CD4-positive, alpha-beta T cell (primary cell): ENCODE results near the gene GFOD1. TPM values are rescaled to one million over a fixed set of nuclear protein-coding genes. Genes with fewer than 3 reads are reported as not detected.

Source experiments
- ATAC-seq: fragments of 200-7000 bp; cut with Tn5 transposase; one replicate; pipeline ENCODE4 v1.10.0; 2022; ENCODE audit warnings: mild to moderate bottlenecking; ENCODE audit not compliant: poor library complexity
- CTCF ChIA-PET: fragments of 350-600 bp; sonication (Branson Sonifier 250); formaldehyde crosslinking; loops from one replicate; lab custom pipeline; 2021; ENCODE audit warnings: antibody characterized with exemption, inconsistent platforms; lab: Charles Lee
- POLR2A ChIA-PET: fragments of 350-600 bp; sonication (Branson Sonifier 250); formaldehyde crosslinking; loops from one replicate; lab custom pipeline; 2021; ENCODE audit warnings: antibody characterized with exemption, inconsistent platforms; lab: Charles Lee
- DNase-seq, 14 experiments: peaks; one replicate each; pipeline ENCODE4 v3.0.0-alpha.2; 2013 to 2020; ENCODE audit warnings: mixed read lengths in 2 of 14
- H3K27ac ChIP-seq, 2 donors: one replicate each; pipeline versions ENCODE4 v1.5.1 to v1.7.0; 2013; ENCODE audit warnings: low read length in 2 of 2, low read depth in 1 of 2, mild to moderate bottlenecking in 1 of 2
- H3K27me3 ChIP-seq, 2 experiments: 1 replicate in 1 of 2; 2 replicates in 1 of 2; pipeline versions ENCODE4 v1.6.1 to v1.7.0; 2013; ENCODE audit warnings: low read length in 2 of 2, control low read depth in 1 of 2, mild to moderate bottlenecking in 1 of 2, moderate library complexity in 1 of 2; ENCODE audit not compliant: insufficient read depth in 2 of 2, control insufficient read depth in 1 of 2
- H3K36me3 ChIP-seq: one replicate; pipeline ENCODE4 v1.6.1; 2013; ENCODE audit warnings: low read length, control low read depth; ENCODE audit not compliant: insufficient read depth
- H3K4me1 ChIP-seq: one replicate; pipeline ENCODE4 v1.6.1; 2013; ENCODE audit warnings: low read length, control low read depth; ENCODE audit not compliant: insufficient read depth
- H3K4me3 ChIP-seq: one replicate; pipeline ENCODE4 v1.5.1; 2013; ENCODE audit warnings: mild to moderate bottlenecking, low read length, moderate library complexity
- H3K9me3 ChIP-seq, 2 experiments: 1 replicate in 1 of 2; 2 replicates in 1 of 2; pipeline versions ENCODE4 v1.6.1 to v1.7.0; 2013; ENCODE audit warnings: low read length in 2 of 2, mild to moderate bottlenecking in 2 of 2, control low read depth in 1 of 2, moderate library complexity in 1 of 2; ENCODE audit not compliant: control insufficient read depth in 1 of 2, insufficient read depth in 1 of 2
- H3K27ac Mint-ChIP-seq: one replicate; pipeline ENCODE4 v1.8.0; 2020; ENCODE audit warnings: mixed read lengths
- H3K27me3 Mint-ChIP-seq: one replicate; pipeline ENCODE4 v1.8.0; 2021; ENCODE audit warnings: mixed read lengths
- H3K36me3 Mint-ChIP-seq: one replicate; pipeline ENCODE4 v1.8.0; 2021; ENCODE audit warnings: low read depth, mixed read lengths
- H3K4me1 Mint-ChIP-seq: one replicate; pipeline ENCODE4 v1.8.0; 2021; ENCODE audit warnings: low read depth, mixed read lengths
- H3K4me3 Mint-ChIP-seq: one replicate; pipeline ENCODE4 v1.8.0; 2020; ENCODE audit warnings: mild to moderate bottlenecking, mixed read lengths
- H3K9me3 Mint-ChIP-seq: one replicate; pipeline ENCODE4 v1.8.0; 2020; ENCODE audit warnings: mixed read lengths
- intact Hi-C, 2 experiments: fragments of 100-400 bp; cut with DNase I in 1 of 2; cut with micrococcal nuclease in 1 of 2; formaldehyde crosslinking; loops; one replicate each; pipeline versions ENCODE4 v1.15.1 to v1.9.0; 2023 to 2025; cut with DNase I, micrococcal nuclease
- total RNA-seq, 174 experiments: library from RNA in 2 of 174; stranded (reverse) in 2 of 174; gene quantifications; one replicate each; pipeline ENCODE4 v1.2.3 and lab custom pipeline; 2021 to 2026
- TF ChIP-seq, protein P1 (sequence below): fragments of 200-600 bp; IDR thresholded peaks from one replicate; pipeline ENCODE4 v1.8.0; 2022; ENCODE audit warnings: antibody characterized with exemption, mild to moderate bottlenecking

The GFOD1 gene
- total RNA-seq, 2 experiments from 2014 or later: 1.3 to 2.0 TPM

- no peaks in the 10 kb centered on the region for H3K9me3 ChIP-seq
- H3K4me3 ChIP-seq: no peak overlapping the region
- ChIA-PET CTCF (interaction anchor here (0.5 kb wide), 1 partner anchor 104 kb away, joined by 3 read pairs; no protein-coding TSS in a partner anchor), POLR2A (no interaction called here)
- ATAC-seq (no peak), DNase-seq (no peak)
- H3K27ac Mint-ChIP-seq: no peak overlapping the region
- no peaks in the 10 kb centered on the region for H3K4me1 ChIP-seq
- H3K27me3 ChIP-seq: no peaks in the 10 kb centered on the region
- H3K36me3 Mint-ChIP-seq: no peaks in the 10 kb centered on the region
- no peaks in the 10 kb centered on the region for H3K9me3 Mint-ChIP-seq
- H3K4me3 Mint-ChIP-seq: no peak overlapping the region
- H3K27ac ChIP-seq: no peak overlapping the region
- no peaks in the 10 kb centered on the region for H3K27me3 Mint-ChIP-seq
- intact Hi-C loops: no loop called here
- no peaks in the 10 kb centered on the region for H3K4me1 Mint-ChIP-seq
- H3K36me3 ChIP-seq: no peaks in the 10 kb centered on the region
- TF ChIP-seq, protein P1, sequence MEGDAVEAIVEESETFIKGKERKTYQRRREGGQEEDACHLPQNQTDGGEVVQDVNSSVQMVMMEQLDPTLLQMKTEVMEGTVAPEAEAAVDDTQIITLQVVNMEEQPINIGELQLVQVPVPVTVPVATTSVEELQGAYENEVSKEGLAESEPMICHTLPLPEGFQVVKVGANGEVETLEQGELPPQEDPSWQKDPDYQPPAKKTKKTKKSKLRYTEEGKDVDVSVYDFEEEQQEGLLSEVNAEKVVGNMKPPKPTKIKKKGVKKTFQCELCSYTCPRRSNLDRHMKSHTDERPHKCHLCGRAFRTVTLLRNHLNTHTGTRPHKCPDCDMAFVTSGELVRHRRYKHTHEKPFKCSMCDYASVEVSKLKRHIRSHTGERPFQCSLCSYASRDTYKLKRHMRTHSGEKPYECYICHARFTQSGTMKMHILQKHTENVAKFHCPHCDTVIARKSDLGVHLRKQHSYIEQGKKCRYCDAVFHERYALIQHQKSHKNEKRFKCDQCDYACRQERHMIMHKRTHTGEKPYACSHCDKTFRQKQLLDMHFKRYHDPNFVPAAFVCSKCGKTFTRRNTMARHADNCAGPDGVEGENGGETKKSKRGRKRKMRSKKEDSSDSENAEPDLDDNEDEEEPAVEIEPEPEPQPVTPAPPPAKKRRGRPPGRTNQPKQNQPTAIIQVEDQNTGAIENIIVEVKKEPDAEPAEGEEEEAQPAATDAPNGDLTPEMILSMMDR: no peak
Observed at GRCh38 chr6:13402711-13403110, 84.7 kb downstream of the GFOD1 start.

GRCh38 chr6:13400772-13401171 is 86.6 kb downstream of the GFOD1 start:
- TF ChIP-seq, protein P1: no peak

GRCh38 chr6:13398421-13398994 is 88.9 kb downstream of the GFOD1 start:
- Mint-ChIP-seq H3K36me3 (no peaks in the 10 kb centered on the region), H3K4me1 (no peaks in the 10 kb centered on the region), H3K9me3 (no peaks in the 10 kb centered on the region), H3K27ac (no peak overlapping the region), H3K27me3 (no peaks in the 10 kb centered on the region), H3K4me3 (no peak overlapping the region)
- no peaks in the 10 kb centered on the region for H3K36me3 ChIP-seq
- ChIA-PET CTCF (no interaction called here), POLR2A (no interaction called here)
- intact Hi-C loops: no loop called here
- H3K4me3 ChIP-seq: no peak overlapping the region
- no peak overlapping the region for H3K27ac ChIP-seq
- no peaks in the 10 kb centered on the region for H3K27me3 ChIP-seq
- no peak for ATAC-seq
- no peak for DNase-seq
- TF ChIP-seq, protein P1: no peak
- no peaks in the 10 kb centered on the region for H3K4me1 ChIP-seq
- no peaks in the 10 kb centered on the region for H3K9me3 ChIP-seq

More at GRCh38 chr6:13400772-13401171, 86.6 kb downstream of the GFOD1 start:
- no peaks in the 10 kb centered on the region for H3K27me3 Mint-ChIP-seq
- H3K27me3 ChIP-seq: no peaks in the 10 kb centered on the region
- intact Hi-C loops: no loop called here
- no peaks in the 10 kb centered on the region for H3K9me3 Mint-ChIP-seq
- no peaks in the 10 kb centered on the region for H3K4me1 Mint-ChIP-seq
- H3K4me1 ChIP-seq: no peaks in the 10 kb centered on the region
- H3K4me3 ChIP-seq: no peak overlapping the region
- POLR2A ChIA-PET: no interaction called here
- H3K27ac ChIP-seq: no peak overlapping the region
- no peaks in the 10 kb centered on the region for H3K36me3 Mint-ChIP-seq
- no peak overlapping the region for H3K4me3 Mint-ChIP-seq
- ATAC-seq: no peak
- no peaks in the 10 kb centered on the region for H3K36me3 ChIP-seq
- DNase-seq: no peak
- no peak overlapping the region for H3K27ac Mint-ChIP-seq
- H3K9me3 ChIP-seq: no peaks in the 10 kb centered on the region
- CTCF ChIA-PET: no interaction called here
